Measurements from ENCODE around the gene AFP.

DNA sequence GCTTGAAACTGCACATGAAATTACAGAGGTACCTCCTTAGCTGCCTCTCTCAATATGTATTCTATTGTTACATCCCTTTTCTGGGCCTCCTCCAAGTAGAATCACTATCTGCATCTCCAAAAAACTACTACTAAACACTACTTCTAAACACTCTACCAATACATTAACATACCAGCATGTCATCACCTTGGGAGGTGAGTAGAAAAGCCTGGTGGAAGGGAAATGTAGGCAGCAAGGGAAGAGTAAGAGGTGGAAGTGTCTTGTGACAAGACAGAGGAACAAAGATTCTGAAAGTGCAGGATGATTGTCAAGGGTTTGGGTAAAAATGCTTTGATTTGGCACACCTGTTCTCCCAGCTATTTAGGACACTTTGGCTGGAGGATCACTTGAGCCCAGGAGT lies 49.1 kb downstream of the AFP start:
- TF ChIP-seq, protein P1, sequence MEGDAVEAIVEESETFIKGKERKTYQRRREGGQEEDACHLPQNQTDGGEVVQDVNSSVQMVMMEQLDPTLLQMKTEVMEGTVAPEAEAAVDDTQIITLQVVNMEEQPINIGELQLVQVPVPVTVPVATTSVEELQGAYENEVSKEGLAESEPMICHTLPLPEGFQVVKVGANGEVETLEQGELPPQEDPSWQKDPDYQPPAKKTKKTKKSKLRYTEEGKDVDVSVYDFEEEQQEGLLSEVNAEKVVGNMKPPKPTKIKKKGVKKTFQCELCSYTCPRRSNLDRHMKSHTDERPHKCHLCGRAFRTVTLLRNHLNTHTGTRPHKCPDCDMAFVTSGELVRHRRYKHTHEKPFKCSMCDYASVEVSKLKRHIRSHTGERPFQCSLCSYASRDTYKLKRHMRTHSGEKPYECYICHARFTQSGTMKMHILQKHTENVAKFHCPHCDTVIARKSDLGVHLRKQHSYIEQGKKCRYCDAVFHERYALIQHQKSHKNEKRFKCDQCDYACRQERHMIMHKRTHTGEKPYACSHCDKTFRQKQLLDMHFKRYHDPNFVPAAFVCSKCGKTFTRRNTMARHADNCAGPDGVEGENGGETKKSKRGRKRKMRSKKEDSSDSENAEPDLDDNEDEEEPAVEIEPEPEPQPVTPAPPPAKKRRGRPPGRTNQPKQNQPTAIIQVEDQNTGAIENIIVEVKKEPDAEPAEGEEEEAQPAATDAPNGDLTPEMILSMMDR (optimal IDR thresholded peaks at IDR 0.05 in 1 of 3, IDR thresholded peaks at IDR 0.05 in 1 of 3, conservative IDR thresholded peaks at IDR 0.05 in 1 of 3; ENCODE audit: extremely low read depth in 1 of 3, insufficient read depth in 2 of 3, low read length in 3 of 3): no peak
- TF ChIP-seq EZH2 (IDR thresholded peaks at IDR 0.05; ENCODE audit: low read length): no peak

All from keratinocyte (primary cell).